K562 (cell line): ENCODE measurements around the gene SCYL1. TPM values are rescaled to one million over a fixed set of nuclear protein-coding genes. Genes with fewer than 3 reads are reported as not detected.
A peak's percentile ranks its signal among the peaks of the same experiment; 100 is the strongest.

Experiments
- ATAC-seq: fragments of 200-7000 bp; cut with Tn5 transposase; 3 replicates; pipeline ENCODE4 v1.9.1; 2020; ENCODE audit warnings: moderate library complexity
- BruUV-seq: library from RNA; stranded (reverse); fragments of 400-500 nt; replicated peaks from 2 replicates; lab custom pipeline; 2021; lab: Mats Ljungman, UMichigan
- CTCF ChIA-PET: fragments of 300-600 bp; formaldehyde crosslinking; extraction: SDS; loops from one replicate; lab custom pipeline; 2021; ENCODE audit warnings: low intra/inter-chr PET ratio; lab: Yijun Ruan, JAX
- POLR2A ChIA-PET: fragments of 300-600, 350-650 bp; sonication (Branson Sonifier 250); formaldehyde crosslinking; extraction: SDS; loops from one replicate; lab custom pipeline; 2021; ENCODE audit warnings: antibody characterized with exemption, inconsistent platforms; lab: Yijun Ruan, JAX
- DNase-seq, 4 experiments: peaks; one replicate each; pipeline versions ENCODE4 v3.0.0 to v3.0.0-alpha.2; 2011 to 2018; ENCODE audit warnings: low spot score in 3 of 4, mixed read lengths in 3 of 4; ENCODE audit errors: extremely low read depth in 1 of 4
- FAIRE-seq: peaks from 2 replicates; lab custom pipeline; 2011; peaks lifted over from hg19 to GRCh38; lab: Jason Lieb, UNC
- H2AFZ ChIP-seq: 2 replicates; pipeline ENCODE4 v1.6.0; 2011; ENCODE audit warnings: low read depth, low read length, control low read depth, inconsistent platforms
- H3K27ac ChIP-seq: fragments of 200-600 bp; 3 replicates; pipeline ENCODE4 v1.8.0; 2011; ENCODE audit warnings: low read depth, mild to moderate bottlenecking, control low read depth, inconsistent platforms, low read length, moderate library complexity, mixed read lengths; ENCODE audit errors: extremely low read depth
- H3K27me3 ChIP-seq, 2 experiments: fragments of 300-600 bp in 1 of 2; 2 replicates in 1 of 2; 3 replicates in 1 of 2; pipeline versions ENCODE4 v1.6.0 to v1.8.0; 2011; ENCODE audit warnings: inconsistent platforms in 2 of 2, low read length in 2 of 2, mild to moderate bottlenecking in 1 of 2, mixed read lengths in 1 of 2, moderate library complexity in 1 of 2; ENCODE audit not compliant: control insufficient read depth in 2 of 2, insufficient read depth in 2 of 2
- H3K36me3 ChIP-seq: fragments of 300-600 bp; 3 replicates; pipeline ENCODE4 v1.8.0; 2011; ENCODE audit warnings: mild to moderate bottlenecking, low read length, inconsistent platforms; ENCODE audit not compliant: control insufficient read depth, insufficient read depth
- H3K4me1 ChIP-seq, 2 experiments: fragments of 200-600 bp in 1 of 2; replicated peaks in 1 of 2; 2 replicates in 1 of 2; 3 replicates in 1 of 2; pipeline versions ENCODE4 v1.5.1 to v1.8.0; 2011; ENCODE audit warnings: inconsistent platforms in 2 of 2, low read length in 2 of 2, mild to moderate bottlenecking in 1 of 2, mixed read lengths in 1 of 2, moderate library complexity in 1 of 2; ENCODE audit not compliant: control insufficient read depth in 2 of 2, insufficient read depth in 2 of 2
- H3K4me2 ChIP-seq: 2 replicates; pipeline ENCODE4 v1.6.1; 2011; ENCODE audit warnings: low read length, control low read depth, inconsistent platforms, mixed read lengths; ENCODE audit not compliant: insufficient read depth
- H3K4me3 ChIP-seq: fragments of 200-600 bp; sonication (generic), shearing (Covaris generic); 2 replicates; pipeline ENCODE4 v1.5.1; 2016; ENCODE audit warnings: control low read depth, inconsistent platforms
- H3K79me2 ChIP-seq: fragments of 200-600 bp; 3 replicates; pipeline ENCODE4 v1.8.0; 2011; ENCODE audit warnings: low read length, inconsistent platforms; ENCODE audit not compliant: control insufficient read depth, insufficient read depth
- H3K9ac ChIP-seq, 2 experiments: 2 replicates each; pipeline versions ENCODE4 v1.6.0 to v1.6.1; 2011; ENCODE audit warnings: low read depth in 2 of 2, low read length in 2 of 2, control low read depth in 1 of 2, inconsistent platforms in 1 of 2, mild to moderate bottlenecking in 1 of 2, mixed read lengths in 1 of 2; ENCODE audit not compliant: insufficient read depth in 1 of 2
- H3K9me1 ChIP-seq: one replicate; pipeline ENCODE4 v1.6.0; 2011; ENCODE audit warnings: inconsistent platforms, mild to moderate bottlenecking, low read length, moderate library complexity; ENCODE audit not compliant: control insufficient read depth, insufficient read depth
- H3K9me3 ChIP-seq: replicated peaks from 2 replicates; pipeline ENCODE4 v1.5.1; 2011; ENCODE audit warnings: low read depth, low read length, inconsistent platforms; ENCODE audit not compliant: control insufficient read depth, insufficient read depth
- H4K20me1 ChIP-seq: replicated peaks from 2 replicates; pipeline ENCODE4 v1.6.1; 2011; ENCODE audit warnings: low read length, inconsistent platforms, mixed read lengths; ENCODE audit not compliant: control insufficient read depth, insufficient read depth
- CXXC5 ChIP-seq: fragments of 250-450 bp; sonication (Bioruptor Pico); IDR thresholded peaks from 2 replicates; pipeline ENCODE4 v1.8.0; 2022; ENCODE audit warnings: inconsistent platforms, mild to moderate bottlenecking, moderate library complexity
- ESRRB ChIP-seq: fragments of 250-450 bp; sonication (Bioruptor Pico); IDR thresholded peaks from 2 replicates; pipeline ENCODE4 v1.5.0; 2020; ENCODE audit warnings: mild to moderate bottlenecking, moderate library complexity, borderline replicate concordance
- HNRNPUL1 ChIP-seq: fragments of 200-400 bp; formaldehyde crosslinking; IDR thresholded peaks from 2 replicates; pipeline ENCODE4 v1.6.1; 2017; ENCODE audit warnings: low read length
- JUN ChIP-seq, 2 experiments: sonication (generic) in 1 of 2; formaldehyde crosslinking in 1 of 2; IDR thresholded peaks; 2 replicates each; pipeline versions ENCODE4 v1.6.1 to v1.8.0; 2012 to 2022; ENCODE audit warnings: borderline replicate concordance in 2 of 2, mild to moderate bottlenecking in 2 of 2, improper control_type of control experiment in 1 of 2, low read depth in 1 of 2, low read length in 1 of 2, missing genetic modification reagents in 1 of 2
- MTA2 ChIP-seq: fragments of 450-650 bp; IDR thresholded peaks from 2 replicates; pipeline ENCODE4 v1.6.1; 2016; ENCODE audit warnings: low read depth
- RB1 ChIP-seq: fragments of 450-650 bp; IDR thresholded peaks from 2 replicates; pipeline ENCODE4 v1.6.1; 2017; ENCODE audit warnings: low read depth, mild to moderate bottlenecking
- TGIF2 ChIP-seq: sonication (generic); formaldehyde crosslinking; IDR thresholded peaks from 2 replicates; pipeline ENCODE4 v1.8.1; 2022; ENCODE audit warnings: mild to moderate bottlenecking, missing genetic modification reagents, moderate library complexity
- ZNF23 ChIP-seq: fragments of 250-450 bp; sonication (Bioruptor Pico); IDR thresholded peaks from 2 replicates; pipeline ENCODE4 v1.4.0; 2020; ENCODE audit warnings: mild to moderate bottlenecking
- WGBS: fragments of 100-300 bp; shearing (Covaris generic); methylation state at CpG from one replicate; pipeline ENCODE4 v1.1.6; 2016; ENCODE audit warnings: low coverage, mixed read lengths; ENCODE audit not compliant: insufficient coverage; ENCODE audit errors: missing lambda C conversion rate; 5-methylcytosine and 5-hydroxymethylcytosine counted together
- in situ Hi-C: fragments of 300-500 bp; cut with MboI; formaldehyde crosslinking; loops from 4 replicates; pipeline ENCODE4 v1.15.0; 2018; ENCODE audit warnings: inconsistent platforms, mixed read lengths
- intact Hi-C: fragments of 100-400 bp; cut with micrococcal nuclease; formaldehyde crosslinking; loops from 2 replicates; pipeline ENCODE4 v1.14.2; 2022
- polyA plus RNA-seq, 8 experiments: library from polyadenylated mRNA; depleted of rRNA in 4 of 8; stranded (reverse) in 5 of 8; unstranded in 3 of 8; fragments of >200 nt; fragmentation: Nextera tagmentation in 2 of 8; fragmentation: Illumina TruSeq in 1 of 8; extraction: Ambion mirVana in 2 of 8; extraction: Trizol in 1 of 8; gene quantifications; 2 replicates each; pipeline versions ENCODE4 v1.2.1 to v1.2.3, GENCODE V29; 2011 to 2014; ENCODE audit warnings: inconsistent platforms in 1 of 8, missing spikeins in 1 of 8
- total RNA-seq, 7 experiments: library from RNA; depleted of rRNA in 6 of 7; stranded (reverse); fragments of >200 nt in 6 of 7; fragmentation: Illumina TruSeq in 2 of 7; extraction: Trizol in 2 of 7; gene quantifications; 2 replicates each; pipeline versions ENCODE4 v1.2.1 to v1.2.3, GENCODE V29; 2011 to 2021; ENCODE audit warnings: low replicate concordance in 1 of 7
- TF ChIP-seq, protein P1 (sequence below): sonication (generic); formaldehyde crosslinking; IDR thresholded peaks from 2 replicates; pipeline ENCODE4 v1.8.1; 2023; ENCODE audit warnings: mild to moderate bottlenecking, missing genetic modification reagents
- TF ChIP-seq, protein P2 (sequence below): fragments of 450-650 bp; IDR thresholded peaks from 2 replicates; pipeline ENCODE4 v1.6.1; 2016; ENCODE audit warnings: low read depth
- TF ChIP-seq, protein P3 (sequence below): fragments of 450-650 bp; IDR thresholded peaks from 2 replicates; pipeline ENCODE4 v1.6.1; 2016; ENCODE audit warnings: missing biosample characterization, missing genetic modification characterization

The SCYL1 gene
- total and polyA plus RNA-seq, 9 of the 15 experiments (the other 6 are each of a cell fraction or from before 2014, with no cell fraction given): 1.9 to 145 (median 57.6) TPM

DNA sequence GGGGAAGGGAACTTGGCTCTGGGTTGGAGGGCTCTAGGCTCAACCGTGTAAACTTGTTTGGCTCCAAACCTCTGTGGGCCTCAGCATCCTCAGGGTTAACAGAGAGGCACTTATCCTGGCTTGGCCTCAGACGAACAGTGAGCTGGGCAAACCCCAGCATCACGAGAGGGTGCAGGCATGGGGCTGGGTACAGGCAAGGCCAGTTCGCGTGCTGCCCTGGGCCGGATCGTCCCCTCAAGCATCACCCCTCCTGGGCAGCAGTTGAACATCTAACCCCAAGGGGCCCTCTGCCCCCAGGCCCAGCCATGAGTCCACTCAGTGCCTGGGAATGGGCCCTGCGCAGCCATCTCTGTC lies 52.9 kb downstream of the SCYL1 start:
- intact Hi-C loops: no loop called here
- Histone ChIP-seq H3K27ac (peak overlapping the region; percentile 84; the same call in 1 of the 3 replicates), H3K9ac (peak overlapping the region; percentile 76 to 95; a peak in 3 of 4 replicates), H3K9me3 (no peaks in the 10 kb centered on the region), H3K4me2 (peak overlapping the region; percentile 90), H3K27me3 (no peaks in the 10 kb centered on the region; a peak in 1 of 5 replicates), H2AFZ (no peak overlapping the region), H3K4me3 (no peak overlapping the region; the same call in 1 of the 2 replicates), H3K36me3 (peaks cover 57% of the 10 kb centered on the region; the same call in 2 of the 3 replicates), H4K20me1 (no peaks in the 10 kb centered on the region), H3K9me1 (peaks cover 5% of the 10 kb centered on the region), H3K79me2 (peaks cover 43% of the 10 kb centered on the region), H3K4me1 (peaks cover 46 to 90% of the 10 kb centered on the region in 2 experiments)
- ChIA-PET POLR2A (interaction anchor here (1.0 to 1.7 kb wide), 4 partner anchors 9 to 79 kb away, joined by 3 to 6 read pairs (median 4); partner anchors contain the start of gene MALAT1), CTCF (no interaction called here)
- FAIRE-seq: no peak
- no peak for DNase-seq
- no peak for ATAC-seq
- TF ChIP-seq MTA2 (no peak), RB1 (no peak), JUN (IDR thresholded peaks at IDR 0.05; ENCODE audit: borderline replicate concordance, low read depth, low read length) (no peak), JUN (CRISPR knock-in tag; IDR thresholded peaks at IDR 0.05; ENCODE audit: borderline replicate concordance) (no peak), ESRRB (CRISPR knock-in tag) (no peak), CXXC5 (CRISPR knock-in tag) (no peak), ZNF23 (CRISPR knock-in tag) (no peak), HNRNPUL1 (no peak), TGIF2 (no peak)
- TF ChIP-seq, protein P1, sequence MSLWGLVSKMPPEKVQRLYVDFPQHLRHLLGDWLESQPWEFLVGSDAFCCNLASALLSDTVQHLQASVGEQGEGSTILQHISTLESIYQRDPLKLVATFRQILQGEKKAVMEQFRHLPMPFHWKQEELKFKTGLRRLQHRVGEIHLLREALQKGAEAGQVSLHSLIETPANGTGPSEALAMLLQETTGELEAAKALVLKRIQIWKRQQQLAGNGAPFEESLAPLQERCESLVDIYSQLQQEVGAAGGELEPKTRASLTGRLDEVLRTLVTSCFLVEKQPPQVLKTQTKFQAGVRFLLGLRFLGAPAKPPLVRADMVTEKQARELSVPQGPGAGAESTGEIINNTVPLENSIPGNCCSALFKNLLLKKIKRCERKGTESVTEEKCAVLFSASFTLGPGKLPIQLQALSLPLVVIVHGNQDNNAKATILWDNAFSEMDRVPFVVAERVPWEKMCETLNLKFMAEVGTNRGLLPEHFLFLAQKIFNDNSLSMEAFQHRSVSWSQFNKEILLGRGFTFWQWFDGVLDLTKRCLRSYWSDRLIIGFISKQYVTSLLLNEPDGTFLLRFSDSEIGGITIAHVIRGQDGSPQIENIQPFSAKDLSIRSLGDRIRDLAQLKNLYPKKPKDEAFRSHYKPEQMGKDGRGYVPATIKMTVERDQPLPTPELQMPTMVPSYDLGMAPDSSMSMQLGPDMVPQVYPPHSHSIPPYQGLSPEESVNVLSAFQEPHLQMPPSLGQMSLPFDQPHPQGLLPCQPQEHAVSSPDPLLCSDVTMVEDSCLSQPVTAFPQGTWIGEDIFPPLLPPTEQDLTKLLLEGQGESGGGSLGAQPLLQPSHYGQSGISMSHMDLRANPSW (CRISPR knock-in tag): no peak
- TF ChIP-seq, protein P2, sequence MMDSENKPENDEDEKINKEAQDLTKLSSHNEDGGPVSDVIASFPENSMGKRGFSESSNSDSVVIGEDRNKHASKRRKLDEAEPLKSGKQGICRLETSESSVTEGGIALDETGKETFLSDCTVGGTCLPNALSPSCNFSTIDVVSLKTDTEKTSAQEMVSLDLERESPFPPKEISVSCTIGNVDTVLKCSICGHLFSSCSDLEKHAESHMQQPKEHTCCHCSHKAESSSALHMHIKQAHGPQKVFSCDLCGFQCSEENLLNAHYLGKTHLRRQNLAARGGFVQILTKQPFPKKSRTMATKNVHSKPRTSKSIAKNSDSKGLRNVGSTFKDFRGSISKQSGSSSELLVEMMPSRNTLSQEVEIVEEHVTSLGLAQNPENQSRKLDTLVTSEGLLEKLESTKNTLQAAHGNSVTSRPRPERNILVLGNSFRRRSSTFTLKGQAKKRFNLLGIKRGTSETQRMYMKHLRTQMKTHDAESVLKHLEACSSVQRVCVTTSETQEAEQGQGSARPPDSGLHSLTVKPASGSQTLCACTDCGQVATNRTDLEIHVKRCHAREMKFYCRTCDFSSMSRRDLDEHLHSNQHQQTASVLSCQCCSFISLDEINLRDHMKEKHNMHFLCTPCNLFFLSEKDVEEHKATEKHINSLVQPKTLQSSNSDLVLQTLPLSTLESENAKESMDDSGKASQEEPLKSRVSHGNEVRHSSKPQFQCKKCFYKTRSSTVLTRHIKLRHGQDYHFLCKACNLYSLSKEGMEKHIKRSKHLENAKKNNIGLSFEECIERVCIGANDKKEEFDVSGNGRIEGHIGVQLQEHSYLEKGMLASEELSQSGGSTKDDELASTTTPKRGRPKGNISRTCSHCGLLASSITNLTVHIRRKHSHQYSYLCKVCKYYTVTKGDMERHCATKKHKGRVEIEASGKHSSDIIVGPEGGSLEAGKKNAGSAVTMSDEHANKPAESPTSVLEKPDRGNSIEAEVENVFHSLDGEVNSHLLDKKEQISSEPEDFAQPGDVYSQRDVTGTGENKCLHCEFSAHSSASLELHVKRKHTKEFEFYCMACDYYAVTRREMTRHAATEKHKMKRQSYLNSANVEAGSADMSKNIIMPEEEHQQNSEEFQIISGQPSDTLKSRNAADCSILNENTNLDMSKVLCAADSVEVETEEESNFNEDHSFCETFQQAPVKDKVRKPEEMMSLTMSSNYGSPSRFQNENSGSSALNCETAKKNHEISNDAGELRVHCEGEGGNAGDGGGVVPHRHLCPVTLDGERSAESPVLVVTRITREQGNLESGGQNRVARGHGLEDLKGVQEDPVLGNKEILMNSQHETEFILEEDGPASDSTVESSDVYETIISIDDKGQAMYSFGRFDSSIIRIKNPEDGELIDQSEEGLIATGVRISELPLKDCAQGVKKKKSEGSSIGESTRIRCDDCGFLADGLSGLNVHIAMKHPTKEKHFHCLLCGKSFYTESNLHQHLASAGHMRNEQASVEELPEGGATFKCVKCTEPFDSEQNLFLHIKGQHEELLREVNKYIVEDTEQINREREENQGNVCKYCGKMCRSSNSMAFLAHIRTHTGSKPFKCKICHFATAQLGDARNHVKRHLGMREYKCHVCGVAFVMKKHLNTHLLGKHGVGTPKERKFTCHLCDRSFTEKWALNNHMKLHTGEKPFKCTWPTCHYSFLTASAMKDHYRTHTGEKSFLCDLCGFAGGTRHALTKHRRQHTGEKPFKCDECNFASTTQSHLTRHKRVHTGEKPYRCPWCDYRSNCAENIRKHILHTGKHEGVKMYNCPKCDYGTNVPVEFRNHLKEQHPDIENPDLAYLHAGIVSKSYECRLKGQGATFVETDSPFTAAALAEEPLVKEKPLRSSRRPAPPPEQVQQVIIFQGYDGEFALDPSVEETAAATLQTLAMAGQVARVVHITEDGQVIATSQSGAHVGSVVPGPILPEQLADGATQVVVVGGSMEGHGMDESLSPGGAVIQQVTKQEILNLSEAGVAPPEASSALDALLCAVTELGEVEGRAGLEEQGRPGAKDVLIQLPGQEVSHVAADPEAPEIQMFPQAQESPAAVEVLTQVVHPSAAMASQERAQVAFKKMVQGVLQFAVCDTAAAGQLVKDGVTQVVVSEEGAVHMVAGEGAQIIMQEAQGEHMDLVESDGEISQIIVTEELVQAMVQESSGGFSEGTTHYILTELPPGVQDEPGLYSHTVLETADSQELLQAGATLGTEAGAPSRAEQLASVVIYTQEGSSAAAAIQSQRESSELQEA: no peak
- TF ChIP-seq, protein P3, sequence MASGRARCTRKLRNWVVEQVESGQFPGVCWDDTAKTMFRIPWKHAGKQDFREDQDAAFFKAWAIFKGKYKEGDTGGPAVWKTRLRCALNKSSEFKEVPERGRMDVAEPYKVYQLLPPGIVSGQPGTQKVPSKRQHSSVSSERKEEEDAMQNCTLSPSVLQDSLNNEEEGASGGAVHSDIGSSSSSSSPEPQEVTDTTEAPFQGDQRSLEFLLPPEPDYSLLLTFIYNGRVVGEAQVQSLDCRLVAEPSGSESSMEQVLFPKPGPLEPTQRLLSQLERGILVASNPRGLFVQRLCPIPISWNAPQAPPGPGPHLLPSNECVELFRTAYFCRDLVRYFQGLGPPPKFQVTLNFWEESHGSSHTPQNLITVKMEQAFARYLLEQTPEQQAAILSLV (tag): no peak
- in situ Hi-C loops: no loop called here
- 77% methylated on average over 7 of the region's 8 CpGs for WGBS
- BruUV-seq: no TSS peak
